Endodermal cell (in vitro differentiated cells): ENCODE data around the gene HIBADH. TPM values are rescaled to one million over a fixed set of nuclear protein-coding genes. Genes with fewer than 3 reads are reported as not detected.

ENCODE experiments used
- DNase-seq: peaks from one replicate; pipeline ENCODE4 v3.0.0-alpha.2; 2017
- H3K27ac ChIP-seq: 2 replicates; pipeline ENCODE4 v1.5.1; 2013; ENCODE audit warnings: mild to moderate bottlenecking, low read depth, low read length, moderate library complexity
- H3K27me3 ChIP-seq: 2 replicates; pipeline ENCODE4 v1.6.1; 2013; ENCODE audit warnings: mild to moderate bottlenecking, low read length, moderate library complexity; ENCODE audit not compliant: insufficient read depth, control insufficient read depth, poor library complexity, severe bottlenecking
- H3K36me3 ChIP-seq: 2 replicates; pipeline ENCODE4 v1.7.0; 2013; ENCODE audit warnings: mild to moderate bottlenecking, low read length, moderate library complexity; ENCODE audit not compliant: control insufficient read depth, insufficient read depth
- H3K4me1 ChIP-seq: one replicate; pipeline ENCODE4 v1.7.0; 2013; ENCODE audit warnings: low read length; ENCODE audit not compliant: control insufficient read depth, insufficient read depth
- H3K4me3 ChIP-seq: 2 replicates; pipeline ENCODE4 v1.5.1; 2013; ENCODE audit warnings: mild to moderate bottlenecking, low read length, moderate library complexity
- H3K9ac ChIP-seq: 2 replicates; pipeline ENCODE4 v1.6.1; 2013; ENCODE audit warnings: mild to moderate bottlenecking, low read length, moderate library complexity; ENCODE audit not compliant: poor library complexity, severe bottlenecking; ENCODE audit errors: extremely low read depth
- H3K9me3 ChIP-seq: 2 replicates; pipeline ENCODE4 v1.6.1; 2013; ENCODE audit warnings: mild to moderate bottlenecking, low read length, moderate library complexity; ENCODE audit not compliant: control insufficient read depth
- H3K27ac Mint-ChIP-seq: 2 replicates; pipeline ENCODE4 v1.8.0; 2020; ENCODE audit warnings: mixed read lengths
- H3K27me3 Mint-ChIP-seq: 2 replicates; pipeline ENCODE4 v1.8.0; 2021; ENCODE audit warnings: mild to moderate bottlenecking, mixed read lengths; ENCODE audit not compliant: insufficient read depth
- H3K36me3 Mint-ChIP-seq: 2 replicates; pipeline ENCODE4 v1.8.0; 2020; ENCODE audit warnings: low read depth, mixed read lengths
- H3K4me1 Mint-ChIP-seq: 2 replicates; pipeline ENCODE4 v1.8.0; 2020; ENCODE audit warnings: mixed read lengths
- H3K4me3 Mint-ChIP-seq: 2 replicates; pipeline ENCODE4 v1.8.0; 2020; ENCODE audit warnings: mild to moderate bottlenecking, moderate library complexity, mixed read lengths
- H3K9me3 Mint-ChIP-seq: 2 replicates; pipeline ENCODE4 v1.8.0; 2020; ENCODE audit warnings: mild to moderate bottlenecking, mixed read lengths
- CTCF ChIP-seq: fragments of 200-600 bp; sonication (generic); conservative IDR thresholded peaks from 2 replicates; pipeline ENCODE4 v1.5.0; 2021; ENCODE audit warnings: antibody characterized with exemption, mild to moderate bottlenecking
- WGBS, 2 experiments: methylation state at CpG; one replicate each; pipeline versions ENCODE4 v1.1.5 to v1.1.7; 2013; ENCODE audit warnings: missing lambda C conversion rate in 2 of 2, mixed read lengths in 1 of 2; ENCODE audit not compliant: insufficient coverage in 1 of 2, insufficient read length in 1 of 2; 5-methylcytosine and 5-hydroxymethylcytosine counted together
- total RNA-seq, 2 donors: library from RNA; stranded (reverse); fragmentation: NEBNext Ultra II Directional in 1 of 2; extraction: Animal tissue kit (Norgen Biotek cat#: 25700) in 1 of 2; gene quantifications; 2 replicates in 1 of 2; 3 replicates in 1 of 2; pipeline ENCODE4 v1.2.1, GENCODE V29; 2021

The HIBADH gene
- total RNA-seq, 2 donors from 2014 or later, result 48.3 to 78.1 TPM

- no peaks in the 10 kb centered on the region for H3K27me3 Mint-ChIP-seq
- no peaks in the 10 kb centered on the region for H3K36me3 Mint-ChIP-seq
- WGBS, 2 experiments, result 90% methylated on average over 1 of the region's 1 CpG; no CpG with 5 or more reads in 1 of the 2 experiments
- DNase-seq, result no peak
- no peak for TF ChIP-seq CTCF
- H3K4me1 ChIP-seq, result peaks cover 27% of the 10 kb centered on the region
- no peaks in the 10 kb centered on the region for H3K27me3 ChIP-seq
- peak overlapping the region; percentile 10 for H3K27ac Mint-ChIP-seq
- H3K27ac ChIP-seq, result no peak overlapping the region
- H3K4me1 Mint-ChIP-seq, result peaks cover 46% of the 10 kb centered on the region
- no peaks in the 10 kb centered on the region for H3K9me3 Mint-ChIP-seq
- no peak overlapping the region for H3K4me3 ChIP-seq
- H3K4me3 Mint-ChIP-seq, result no peak overlapping the region
- H3K9me3 ChIP-seq, result no peaks in the 10 kb centered on the region
- H3K36me3 ChIP-seq, result no peaks in the 10 kb centered on the region
- no peak overlapping the region for H3K9ac ChIP-seq
These were observed 53.7 kb downstream of the HIBADH start for GRCh38 chr7:27608776-27609495.

GRCh38 chr7:27607210-27607606 lies 55.5 kb downstream of the HIBADH start:
- 87 to 90% methylated on average over 10 to 11 of the region's 11 CpGs for WGBS, 2 experiments
- no peak overlapping the region for H3K27ac ChIP-seq
- H3K36me3 Mint-ChIP-seq, result no peaks in the 10 kb centered on the region

More at GRCh38 chr7:27607210-27607606, 55.5 kb downstream of the HIBADH start:
- Histone ChIP-seq H3K4me1 (peaks cover 30% of the 10 kb centered on the region), H3K9ac (no peak overlapping the region), H3K4me3 (no peak overlapping the region), H3K27me3 (no peaks in the 10 kb centered on the region), H3K36me3 (no peaks in the 10 kb centered on the region), H3K9me3 (no peaks in the 10 kb centered on the region)
- Mint-ChIP-seq H3K9me3 (no peaks in the 10 kb centered on the region), H3K4me1 (peaks cover 55% of the 10 kb centered on the region), H3K27ac (peak overlapping the region; percentile 90), H3K4me3 (no peak overlapping the region), H3K27me3 (no peaks in the 10 kb centered on the region)
- DNase-seq, result no peak
- no peak for TF ChIP-seq CTCF
